H1 (cell line): Measurements from ENCODE around the gene PIP5K1C. TPM values are rescaled to one million over a fixed set of nuclear protein-coding genes. Genes with fewer than 3 reads are reported as not detected.

Experiments
- CTCF ChIA-PET: fragments of 300-600 bp; sonication (Branson Sonifier 250); formaldehyde crosslinking; loops from one replicate; lab custom pipeline; 2021; ENCODE audit not compliant: partially characterized antibody; lab: Charles Lee
- POLR2A ChIA-PET: fragments of 300-600 bp; sonication (Branson Sonifier 250); formaldehyde crosslinking; loops from one replicate; lab custom pipeline; 2021; ENCODE audit warnings: inconsistent platforms; ENCODE audit not compliant: partially characterized antibody; lab: Charles Lee
- DNase-seq, 2 experiments: peaks; one replicate each; pipeline versions ENCODE4 v3.0.0 to v3.0.0-alpha.2; 2010 to 2022; ENCODE audit warnings: low spot score in 2 of 2, low read depth in 1 of 2, mixed read lengths in 1 of 2
- FAIRE-seq: peaks from 2 replicates; lab custom pipeline; 2011; peaks lifted over from hg19 to GRCh38; lab: Jason Lieb, UNC
- H2AFZ ChIP-seq: 2 replicates; pipeline ENCODE4 v1.8.1; 2012; ENCODE audit warnings: low read length, inconsistent platforms
- H2AK5ac ChIP-seq: 2 replicates; pipeline ENCODE4 v1.6.1; 2013; ENCODE audit warnings: low read depth, low read length
- H2BK120ac ChIP-seq: replicated peaks from 2 replicates; pipeline ENCODE3; 2013; ENCODE audit warnings: low read depth, low read length, inconsistent platforms
- H2BK12ac ChIP-seq: 2 replicates; pipeline ENCODE4 v1.6.1; 2013; ENCODE audit warnings: low read depth, low read length
- H2BK15ac ChIP-seq: 2 replicates; pipeline ENCODE4 v1.6.1; 2013; ENCODE audit warnings: low read length
- H2BK20ac ChIP-seq: 2 replicates; pipeline ENCODE4 v1.6.1; 2013; ENCODE audit warnings: low read length
- H2BK5ac ChIP-seq: 2 replicates; pipeline ENCODE4 v1.6.1; 2013; ENCODE audit warnings: low read depth, low read length
- H3K14ac ChIP-seq: 2 replicates; pipeline ENCODE4 v1.6.1; 2013; ENCODE audit warnings: inconsistent platforms; ENCODE audit not compliant: insufficient read length
- H3K18ac ChIP-seq: 2 replicates; pipeline ENCODE4 v1.6.1; 2013; ENCODE audit warnings: low read length; ENCODE audit errors: extremely low read depth
- H3K23ac ChIP-seq: 2 replicates; pipeline ENCODE4 v1.6.1; 2013; ENCODE audit warnings: inconsistent platforms; ENCODE audit not compliant: insufficient read length
- H3K23me2 ChIP-seq: 2 replicates; pipeline ENCODE4 v1.6.1; 2013; ENCODE audit warnings: low read depth, low read length
- H3K27ac ChIP-seq: 2 replicates; pipeline ENCODE4 v1.6.1; 2011; ENCODE audit warnings: low read depth, low read length, inconsistent platforms
- H3K27me3 ChIP-seq, 4 experiments: replicated peaks in 1 of 4; 1 replicate in 1 of 4; 2 replicates in 3 of 4; pipeline versions ENCODE4 v1.6.1 to v1.8.1; 2011 to 2013; ENCODE audit warnings: low read length in 3 of 4, mild to moderate bottlenecking in 3 of 4, inconsistent platforms in 2 of 4, mixed read lengths in 2 of 4, moderate library complexity in 1 of 4; ENCODE audit not compliant: control insufficient read depth in 3 of 4, insufficient read depth in 3 of 4; ENCODE audit errors: extremely low read depth in 1 of 4
- H3K36me3 ChIP-seq, 4 experiments: 2 replicates each; pipeline versions ENCODE4 v1.6.1 to v1.8.1; 2011 to 2013; ENCODE audit warnings: mild to moderate bottlenecking in 4 of 4, low read length in 3 of 4, moderate library complexity in 2 of 4, control low read depth in 1 of 4, inconsistent platforms in 1 of 4; ENCODE audit not compliant: insufficient read depth in 4 of 4, control insufficient read depth in 2 of 4
- H3K4ac ChIP-seq: replicated peaks from 2 replicates; pipeline ENCODE3; 2013; ENCODE audit warnings: low read length, low read depth, mixed read lengths, inconsistent platforms; ENCODE audit not compliant: insufficient read length
- H3K4me1 ChIP-seq, 4 experiments: replicated peaks in 1 of 4; 1 replicate in 1 of 4; 2 replicates in 3 of 4; pipeline versions ENCODE4 v1.6.1 to v1.8.1; 2011 to 2013; ENCODE audit warnings: low read length in 3 of 4, inconsistent platforms in 2 of 4, mixed read lengths in 1 of 4; ENCODE audit not compliant: insufficient read depth in 4 of 4, control insufficient read depth in 3 of 4
- H3K4me2 ChIP-seq, 2 experiments: 2 replicates each; pipeline versions ENCODE4 v1.6.1 to v1.8.1; 2011 to 2013; ENCODE audit warnings: low read depth in 2 of 2, low read length in 2 of 2, control low read depth in 1 of 2, inconsistent platforms in 1 of 2, mild to moderate bottlenecking in 1 of 2; ENCODE audit not compliant: insufficient read depth in 1 of 2
- H3K4me3 ChIP-seq, 4 experiments: fragments of 200-600, 300-600 bp in 1 of 4; sonication (generic), shearing (Covaris generic), sonication (Bioruptor Twin) in 1 of 4; 2 replicates each; pipeline versions ENCODE4 v1.5.1 to v1.8.1; 2011 to 2016; ENCODE audit warnings: low read length in 4 of 4, low read depth in 3 of 4, control low read depth in 2 of 4, inconsistent platforms in 2 of 4, mild to moderate bottlenecking in 2 of 4, mixed read lengths in 1 of 4, moderate library complexity in 1 of 4; ENCODE audit not compliant: insufficient read depth in 2 of 4; ENCODE audit errors: extremely low read depth in 1 of 4
- H3K56ac ChIP-seq: replicated peaks from 2 replicates; pipeline ENCODE3; 2013; ENCODE audit warnings: low read depth, mild to moderate bottlenecking, mixed read lengths, low read length, inconsistent platforms; ENCODE audit not compliant: insufficient read length
- H3K79me1 ChIP-seq: 2 replicates; pipeline ENCODE4 v1.6.1; 2013; ENCODE audit warnings: low read depth, low read length, control low read depth
- H3K79me2 ChIP-seq, 2 experiments: 2 replicates each; pipeline versions ENCODE4 v1.6.1 to v1.8.1; 2012 to 2013; ENCODE audit warnings: low read length in 2 of 2, mild to moderate bottlenecking in 2 of 2, inconsistent platforms in 1 of 2; ENCODE audit not compliant: insufficient read depth in 2 of 2, control insufficient read depth in 1 of 2
- H3K9ac ChIP-seq, 4 experiments: replicated peaks in 1 of 4; 1 replicate in 1 of 4; 2 replicates in 3 of 4; pipeline versions ENCODE4 v1.6.1 to v1.8.1; 2011 to 2013; ENCODE audit warnings: low read depth in 3 of 4, low read length in 3 of 4, control low read depth in 2 of 4, mild to moderate bottlenecking in 2 of 4, moderate library complexity in 2 of 4, inconsistent platforms in 1 of 4; ENCODE audit errors: extremely low read depth in 1 of 4
- H3K9me3 ChIP-seq, 2 experiments: 2 replicates each; pipeline versions ENCODE4 v1.6.1 to v1.8.1; 2012 to 2013; ENCODE audit warnings: mild to moderate bottlenecking in 2 of 2, moderate library complexity in 2 of 2, control low read depth in 1 of 2, inconsistent platforms in 1 of 2, low read depth in 1 of 2, low read length in 1 of 2, mixed read lengths in 1 of 2; ENCODE audit not compliant: insufficient read depth in 2 of 2
- H4K20me1 ChIP-seq, 2 experiments: replicated peaks in 1 of 2; 2 replicates each; pipeline versions ENCODE3 to v1.8.1; 2011 to 2013; ENCODE audit warnings: inconsistent platforms in 2 of 2, low read length in 2 of 2, mild to moderate bottlenecking in 1 of 2; ENCODE audit not compliant: insufficient read depth in 2 of 2, control insufficient read depth in 1 of 2
- H4K5ac ChIP-seq: 2 replicates; pipeline ENCODE4 v1.6.1; 2013; ENCODE audit warnings: low read length, low read depth, mixed read lengths, inconsistent platforms; ENCODE audit not compliant: insufficient read length
- H4K8ac ChIP-seq: 2 replicates; pipeline ENCODE4 v1.8.0; 2013; ENCODE audit warnings: mild to moderate bottlenecking, moderate library complexity, low read length, inconsistent platforms; ENCODE audit not compliant: insufficient read depth; ENCODE audit errors: extremely low read depth
- H4K91ac ChIP-seq: replicated peaks from 2 replicates; pipeline ENCODE3; 2013; ENCODE audit warnings: low read length, mixed read lengths, inconsistent platforms; ENCODE audit not compliant: insufficient read length
- CBX8 ChIP-seq: fragments of 300-800, 300-1000 bp; sonication (generic); IDR thresholded peaks from 2 replicates; pipeline ENCODE4 v1.7.1; 2016; ENCODE audit warnings: low read depth, low read length, borderline replicate concordance
- EGR1 ChIP-seq: IDR thresholded peaks from 2 replicates; pipeline ENCODE4 v1.6.1; 2011; ENCODE audit warnings: low read depth, low read length, borderline replicate concordance
- KDM5A ChIP-seq: fragments of 200-600 bp; IDR thresholded peaks from 2 replicates; pipeline ENCODE4 v1.7.1; 2012; ENCODE audit warnings: mild to moderate bottlenecking, low read length, inconsistent platforms, mixed read lengths
- POU5F1 ChIP-seq: IDR thresholded peaks from 2 replicates; pipeline ENCODE4 v1.6.1; 2011; ENCODE audit warnings: low read depth, mild to moderate bottlenecking, low read length, moderate library complexity
- SP1 ChIP-seq: IDR thresholded peaks from 2 replicates; pipeline ENCODE4 v1.6.1; 2011; ENCODE audit warnings: low read depth, low read length
- SP2 ChIP-seq: IDR thresholded peaks from 2 replicates; pipeline ENCODE4 v1.6.1; 2012; ENCODE audit warnings: mild to moderate bottlenecking, low read length, inconsistent platforms
- TAF1 ChIP-seq: IDR thresholded peaks from 2 replicates; pipeline ENCODE4 v1.6.1; 2011; ENCODE audit warnings: mild to moderate bottlenecking, low read depth, low read length
- TBP ChIP-seq: IDR thresholded peaks from 2 replicates; pipeline ENCODE4 v1.6.1; 2011; ENCODE audit warnings: low read depth, low read length, improper control_type of control experiment
- USF2 ChIP-seq: IDR thresholded peaks from 2 replicates; pipeline ENCODE4 v1.6.1; 2011; ENCODE audit warnings: low read length, improper control_type of control experiment
- WGBS, 2 experiments: shearing (Covaris generic) in 1 of 2; methylation state at CpG; one replicate each; pipeline versions ENCODE4 v1.1.6 to v1.1.7; 2013 to 2015; ENCODE audit warnings: low lambda C conversion rate in 2 of 2, mixed read lengths in 2 of 2, inconsistent platforms in 1 of 2, low coverage in 1 of 2, missing lambda C conversion rate in 1 of 2; ENCODE audit not compliant: insufficient replicate concordance in 2 of 2, insufficient coverage in 1 of 2, insufficient read length in 1 of 2; ENCODE audit errors: extremely low coverage in 1 of 2, missing lambda C conversion rate in 1 of 2; 5-methylcytosine and 5-hydroxymethylcytosine counted together
- polyA plus RNA-seq, 7 experiments: library from polyadenylated mRNA; depleted of rRNA in 3 of 7; stranded (reverse) in 5 of 7; unstranded in 2 of 7; fragments of >200 nt in 5 of 7; fragments of 200-250 nt in 2 of 7; gene quantifications; 1 replicate in 5 of 7; 2 replicates in 1 of 7; 4 replicates in 1 of 7; pipeline versions ENCODE4 v1.2.1 to v1.2.3, GENCODE V29; 2011 to 2013; ENCODE audit warnings: missing spikeins in 2 of 7, mixed read lengths in 2 of 7
- total RNA-seq: library from RNA; stranded (reverse); fragmentation: NEBNext Ultra II Directional; extraction: Animal tissue kit (Norgen Biotek cat#: 25700); gene quantifications from 2 replicates; pipeline ENCODE4 v1.2.1, GENCODE V29; 2021

The PIP5K1C gene
- total and polyA plus RNA-seq, 2 of the 8 experiments (the other 6 are each of a cell fraction or from before 2014, with no cell fraction given) = 10.6 to 32.9 TPM

GRCh38 chr19:3723110-3723488, 22.8 kb upstream of the PIP5K1C start:
- H3K27me3 ChIP-seq = peaks cover 0 to 3% (median 0%) of the 10 kb centered on the region in 4 experiments; a peak in 2 of 7 replicates
- peak overlapping the region; percentile 40 to 87 for H3K4me2 ChIP-seq
- H2BK20ac ChIP-seq = peak overlapping the region; percentile 90; the same call in 1 of the 2 replicates
- TF ChIP-seq CBX8 (no peak), EGR1 (no peak), TAF1 (no peak), TBP (no peak), KDM5A (no peak), USF2 (no peak), POU5F1 (no peak), SP2 (no peak), SP1 (no peak)
- H4K20me1 ChIP-seq = no peaks in the 10 kb centered on the region
- no peak overlapping the region for H3K4ac ChIP-seq
- H4K5ac ChIP-seq = no peak overlapping the region
- POLR2A ChIA-PET = interaction anchor here (1.1 to 2.0 kb wide), 4 partner anchors 10 to 39 kb away, joined by 3 to 7 read pairs (median 5); partner anchors contain the start of genes MRPL54 and TJP3
- H3K36me3 ChIP-seq = no peaks in the 10 kb centered on the region
- H3K23me2 ChIP-seq = peaks cover 8% of the 10 kb centered on the region; the same call in 1 of the 2 replicates
- no peak overlapping the region for H2AFZ ChIP-seq
- 0 out of 2 replicates have a peak overlapping the region, but pooled peaks have one; percentile 86 for H2AK5ac ChIP-seq
- H3K9me3 ChIP-seq = no peaks in the 10 kb centered on the region
- H4K91ac ChIP-seq = no peak overlapping the region
- H3K56ac ChIP-seq = no peak overlapping the region
- no peak overlapping the region for H2BK5ac ChIP-seq
- H3K14ac ChIP-seq = no peak overlapping the region
- no peak for DNase-seq
- H2BK120ac ChIP-seq = no peak overlapping the region
- no peak overlapping the region; the same call in 1 of the 2 replicates for H3K18ac ChIP-seq
- no peak overlapping the region for H3K27ac ChIP-seq
- peak overlapping the region; percentile 83; the same call in 1 of the 2 replicates for H2BK15ac ChIP-seq
- H4K8ac ChIP-seq = no peak overlapping the region
- H3K79me1 ChIP-seq = no peaks in the 10 kb centered on the region
- H3K79me2 ChIP-seq = no peaks in the 10 kb centered on the region
- CTCF ChIA-PET = interaction anchor here (0.9 to 1.5 kb wide), 2 partner anchors 14 to 15 kb away, joined by 3 to 9 read pairs; partner anchors contain the start of gene TJP3
- H3K4me1 ChIP-seq = peaks cover 0 to 16% (median 10%) of the 10 kb centered on the region in 4 experiments; a peak in 6 of 7 replicates
- WGBS, 2 experiments = 54% methylated on average over 5 of the region's 5 CpGs; no CpG with 5 or more reads in 1 of the 2 experiments
- H3K9ac ChIP-seq = no peak overlapping the region
- H3K4me3 ChIP-seq = peak overlapping the region; percentile 1 to 74 (median 23); a peak in 4 of 8 replicates
- peak overlapping the region; percentile 90; the same call in 1 of the 2 replicates for H2BK12ac ChIP-seq
- no peak overlapping the region for H3K23ac ChIP-seq
- no peak for FAIRE-seq
